Muscle of leg (tissue), 11 donors: ENCODE results near the gene FRMD4B. TPM values are rescaled to one million over a fixed set of nuclear protein-coding genes. Genes with fewer than 3 reads are reported as not detected.
"Not testable (repeated sequence)": the region's sequence is repeated elsewhere in the genome, so short reads cannot be mapped to it uniquely, and the experiment has no call there.

Experiments used
- DNase-seq: peaks from one replicate; pipeline ENCODE4 v3.0.0; 2013
- H3K27ac ChIP-seq: one replicate; pipeline ENCODE4 v1.5.1; 2013; ENCODE audit warnings: mild to moderate bottlenecking, low read length, control low read depth
- H3K27me3 ChIP-seq: one replicate; pipeline ENCODE4 v1.6.1; 2013; ENCODE audit warnings: low read length; ENCODE audit not compliant: control insufficient read depth, insufficient read depth
- H3K36me3 ChIP-seq: one replicate; pipeline ENCODE4 v1.6.1; 2013; ENCODE audit warnings: low read length; ENCODE audit not compliant: control insufficient read depth, insufficient read depth
- H3K4me1 ChIP-seq: one replicate; pipeline ENCODE4 v1.6.1; 2013; ENCODE audit warnings: low read length; ENCODE audit not compliant: control insufficient read depth, insufficient read depth
- H3K4me3 ChIP-seq: one replicate; pipeline ENCODE4 v1.5.1; 2013; ENCODE audit warnings: low read length, control low read depth
- H3K9me3 ChIP-seq: replicated peaks from 2 replicates; pipeline ENCODE4 v1.6.1; 2013; ENCODE audit warnings: low read depth, low read length; ENCODE audit not compliant: control insufficient read depth
- WGBS: methylation state at CpG from one replicate; pipeline ENCODE4 v1.1.5; 2013; ENCODE audit warnings: missing lambda C conversion rate; ENCODE audit not compliant: insufficient coverage; 5-methylcytosine and 5-hydroxymethylcytosine counted together
- polyA plus RNA-seq, 8 donors: library from polyadenylated mRNA; unstranded; fragments of 120-200 nt; gene quantifications; one replicate each; pipeline versions ENCODE4 v1.2.1 to v1.2.3, GENCODE V29; 2013; ENCODE audit warnings: inconsistent platforms in 1 of 8, low replicate concordance in 1 of 8; ENCODE audit not compliant: insufficient read length in 8 of 8, insufficient read depth in 1 of 8
- total RNA-seq: library from RNA; stranded (reverse); fragments of 120-200 nt; gene quantifications from one replicate; pipeline ENCODE4 v1.2.4, GENCODE V29; 2013

FRMD4B gene
- total and polyA plus RNA-seq, 9 donors = 13.9 to 23.1 (median 17.2) TPM

GRCh38 chr3:69276191-69276590, 109.7 kb downstream of the FRMD4B start:
- H3K9me3 ChIP-seq, H3K27me3 ChIP-seq, H3K4me3 ChIP-seq, H3K27ac ChIP-seq, H3K36me3 ChIP-seq, H3K4me1 ChIP-seq, DNase-seq: not testable (repeated sequence)
- 77% methylated on average over 2 of the region's 5 CpGs for WGBS

GRCh38 chr3:69273896-69274295, 112.0 kb downstream of the FRMD4B start:
- Histone ChIP-seq H3K9me3 (no peaks in the 10 kb centered on the region), H3K27ac (no peak overlapping the region), H3K27me3 (no peaks in the 10 kb centered on the region), H3K4me1 (no peaks in the 10 kb centered on the region), H3K36me3 (no peaks in the 10 kb centered on the region), H3K4me3 (no peak overlapping the region)
- no peak for DNase-seq
- 80% methylated on average over 1 of the region's 1 CpG for WGBS

GRCh38 chr3:69272556-69272955, 113.3 kb downstream of the FRMD4B start:
- WGBS = no CpG with 5 or more reads among the region's 2 CpGs
- Histone ChIP-seq H3K4me1 (no peaks in the 10 kb centered on the region), H3K9me3 (no peaks in the 10 kb centered on the region)

GRCh38 chr3:69271098-69271497, 114.8 kb downstream of the FRMD4B start:
- H3K36me3 ChIP-seq = no peaks in the 10 kb centered on the region
- no peaks in the 10 kb centered on the region for H3K27me3 ChIP-seq
- no CpG with 5 or more reads among the region's 3 CpGs for WGBS

More at GRCh38 chr3:69272556-69272955, 113.3 kb downstream of the FRMD4B start:
- H3K27me3 ChIP-seq = no peaks in the 10 kb centered on the region
- no peak overlapping the region for H3K4me3 ChIP-seq
- H3K36me3 ChIP-seq = no peaks in the 10 kb centered on the region
- H3K27ac ChIP-seq = no peak overlapping the region
- no peak for DNase-seq

GRCh38 chr3:69266585-69266984, 119.3 kb downstream of the FRMD4B start:
- Histone ChIP-seq H3K27me3 (no peaks in the 10 kb centered on the region), H3K27ac (no peak overlapping the region), H3K9me3 (no peaks in the 10 kb centered on the region), H3K4me3 (no peak overlapping the region), H3K4me1 (no peaks in the 10 kb centered on the region), H3K36me3 (no peaks in the 10 kb centered on the region)
- no peak for DNase-seq
- no CpG with 5 or more reads among the region's 2 CpGs for WGBS

More at GRCh38 chr3:69271098-69271497, 114.8 kb downstream of the FRMD4B start:
- H3K4me3 ChIP-seq = no peak overlapping the region
- no peak for DNase-seq
- no peak overlapping the region for H3K27ac ChIP-seq
- H3K4me1 ChIP-seq = no peaks in the 10 kb centered on the region
- H3K9me3 ChIP-seq = no peaks in the 10 kb centered on the region

- WGBS = 100% methylated on average over 2 of the region's 2 CpGs
- H3K27me3 ChIP-seq, H3K4me3 ChIP-seq, H3K9me3 ChIP-seq, H3K4me1 ChIP-seq, H3K27ac ChIP-seq, DNase-seq, H3K36me3 ChIP-seq: not testable (repeated sequence)
Measured at GRCh38 chr3:69266071-69266470, 119.8 kb downstream of the FRMD4B start.

GRCh38 chr3:69260843-69261405, 125.0 kb downstream of the FRMD4B start:
- no CpG with 5 or more reads among the region's 7 CpGs for WGBS

GRCh38 chr3:69260216-69260787, 125.6 kb downstream of the FRMD4B start:
- no peak for DNase-seq
- Histone ChIP-seq H3K4me3 (no peak overlapping the region), H3K27ac (no peak overlapping the region), H3K36me3 (no peaks in the 10 kb centered on the region), H3K4me1 (no peaks in the 10 kb centered on the region), H3K9me3 (no peaks in the 10 kb centered on the region), H3K27me3 (no peaks in the 10 kb centered on the region)
- 94% methylated on average over 34 of the region's 35 CpGs for WGBS

More at GRCh38 chr3:69260843-69261405, 125.0 kb downstream of the FRMD4B start:
- DNase-seq, H3K27me3 ChIP-seq, H3K4me1 ChIP-seq, H3K36me3 ChIP-seq, H3K27ac ChIP-seq, H3K4me3 ChIP-seq, H3K9me3 ChIP-seq: not testable (repeated sequence)

GRCh38 chr3:69259125-69259524, 126.8 kb downstream of the FRMD4B start:
- Histone ChIP-seq H3K4me3 (no peak overlapping the region), H3K27ac (no peak overlapping the region), H3K9me3 (no peaks in the 10 kb centered on the region), H3K4me1 (no peaks in the 10 kb centered on the region), H3K36me3 (no peaks in the 10 kb centered on the region), H3K27me3 (no peaks in the 10 kb centered on the region)
- no peak for DNase-seq
- WGBS = 88% methylated on average over 4 of the region's 9 CpGs

GRCh38 chr3:69255928-69256327, 130.0 kb downstream of the FRMD4B start:
- H3K27me3 ChIP-seq = no peaks in the 10 kb centered on the region
- H3K27ac ChIP-seq = no peak overlapping the region
- no peaks in the 10 kb centered on the region for H3K9me3 ChIP-seq
- no peak for DNase-seq
- H3K36me3 ChIP-seq = no peaks in the 10 kb centered on the region
- H3K4me3 ChIP-seq = no peak overlapping the region
- WGBS = 54% methylated on average over 3 of the region's 3 CpGs
- H3K4me1 ChIP-seq = no peaks in the 10 kb centered on the region

GRCh38 chr3:69254351-69254750, 131.5 kb downstream of the FRMD4B start:
- Histone ChIP-seq H3K4me3 (no peak overlapping the region), H3K27me3 (no peaks in the 10 kb centered on the region), H3K4me1 (no peaks in the 10 kb centered on the region), H3K27ac (no peak overlapping the region), H3K9me3 (no peaks in the 10 kb centered on the region), H3K36me3 (no peaks in the 10 kb centered on the region)
- DNase-seq = no peak
- no CpG with 5 or more reads among the region's 4 CpGs for WGBS
